ENCODE measurements around the gene COL26A1.

DNA sequence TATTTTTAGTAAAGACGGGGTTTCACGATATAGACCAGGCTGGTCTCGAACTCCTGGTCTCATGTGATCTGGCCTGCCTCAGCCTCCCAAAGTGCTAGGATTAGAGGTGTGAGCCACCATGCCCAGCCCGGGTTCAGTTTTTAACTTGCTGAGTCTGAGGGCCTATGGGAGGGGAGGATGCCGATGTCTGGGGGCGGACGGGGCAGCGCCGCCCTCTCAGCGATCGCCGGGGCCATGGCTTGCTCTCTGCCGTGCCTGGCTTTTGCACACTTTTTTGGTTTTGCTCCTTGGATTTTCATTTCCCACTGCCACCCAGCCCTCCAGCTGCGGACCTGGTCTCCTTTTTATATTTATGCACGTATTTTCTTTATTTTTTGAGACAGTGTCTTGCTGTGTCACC, 15.2 kb upstream of the COL26A1 start:
- TF ChIP-seq, protein P1, sequence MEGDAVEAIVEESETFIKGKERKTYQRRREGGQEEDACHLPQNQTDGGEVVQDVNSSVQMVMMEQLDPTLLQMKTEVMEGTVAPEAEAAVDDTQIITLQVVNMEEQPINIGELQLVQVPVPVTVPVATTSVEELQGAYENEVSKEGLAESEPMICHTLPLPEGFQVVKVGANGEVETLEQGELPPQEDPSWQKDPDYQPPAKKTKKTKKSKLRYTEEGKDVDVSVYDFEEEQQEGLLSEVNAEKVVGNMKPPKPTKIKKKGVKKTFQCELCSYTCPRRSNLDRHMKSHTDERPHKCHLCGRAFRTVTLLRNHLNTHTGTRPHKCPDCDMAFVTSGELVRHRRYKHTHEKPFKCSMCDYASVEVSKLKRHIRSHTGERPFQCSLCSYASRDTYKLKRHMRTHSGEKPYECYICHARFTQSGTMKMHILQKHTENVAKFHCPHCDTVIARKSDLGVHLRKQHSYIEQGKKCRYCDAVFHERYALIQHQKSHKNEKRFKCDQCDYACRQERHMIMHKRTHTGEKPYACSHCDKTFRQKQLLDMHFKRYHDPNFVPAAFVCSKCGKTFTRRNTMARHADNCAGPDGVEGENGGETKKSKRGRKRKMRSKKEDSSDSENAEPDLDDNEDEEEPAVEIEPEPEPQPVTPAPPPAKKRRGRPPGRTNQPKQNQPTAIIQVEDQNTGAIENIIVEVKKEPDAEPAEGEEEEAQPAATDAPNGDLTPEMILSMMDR (IDR thresholded peaks at IDR 0.05), result no peak
- no peak for TF ChIP-seq ZFX (IDR thresholded peaks at IDR 0.05; ENCODE audit: borderline replicate concordance)
